Thyroid gland (tissue), 4 donors: ENCODE results near the gene GALNT9. TPM values are rescaled to one million over a fixed set of nuclear protein-coding genes. Genes with fewer than 3 reads are reported as not detected.

Source experiments
- DNase-seq, 2 donors: peaks; one replicate each; pipeline ENCODE4 v3.0.0-alpha.2; 2019
- H3K27ac ChIP-seq, 3 donors: fragments of 200-600 bp; sonication (generic); 1 replicate in 2 of 3; 2 replicates in 1 of 3; pipeline ENCODE4 v1.5.1; 2016 to 2019; ENCODE audit warnings: mild to moderate bottlenecking in 1 of 3, moderate library complexity in 1 of 3
- H3K27me3 ChIP-seq: fragments of 200-600 bp; sonication (generic); one replicate; pipeline ENCODE4 v1.5.1; 2019
- H3K36me3 ChIP-seq, 2 donors: fragments of 200-600 bp; sonication (generic); one replicate each; pipeline ENCODE4 v1.5.1; 2016 to 2019
- H3K4me1 ChIP-seq, 2 donors: fragments of 200-600 bp; sonication (generic); one replicate each; pipeline ENCODE4 v1.5.1; 2017 to 2019
- H3K4me3 ChIP-seq, 3 donors: fragments of 200-600 bp; sonication (generic); replicated peaks in 1 of 3; 1 replicate in 2 of 3; 2 replicates in 1 of 3; pipeline ENCODE4 v1.5.1; 2016; ENCODE audit warnings: mild to moderate bottlenecking in 1 of 3
- H3K9me3 ChIP-seq: fragments of 200-600 bp; sonication (generic); one replicate; pipeline ENCODE4 v1.5.1; 2017
- CTCF ChIP-seq, 6 experiments: fragments of 200-600 bp in 3 of 6; fragments of 450-650 bp in 3 of 6; sonication (generic) in 3 of 6; IDR thresholded peaks; one replicate each; pipeline ENCODE4 v1.5.1; 2016 to 2019; ENCODE audit warnings: antibody characterized with exemption in 6 of 6, mild to moderate bottlenecking in 2 of 6, inconsistent platforms in 1 of 6, moderate library complexity in 1 of 6
- POLR2A ChIP-seq, 2 donors: fragments of 450-650 bp; IDR thresholded peaks; one replicate each; pipeline ENCODE4 v1.6.1; 2017; ENCODE audit warnings: antibody characterized with exemption in 2 of 2, mild to moderate bottlenecking in 2 of 2, moderate library complexity in 1 of 2
- WGBS, 2 donors: methylation state at CpG; one replicate each; pipeline ENCODE4 v1.1.5; 2017; 5-methylcytosine and 5-hydroxymethylcytosine counted together
- intact Hi-C: fragments of 100-400 bp; cut with DNase I; formaldehyde crosslinking; loops from one replicate; pipeline ENCODE4 v1.15.1; 2023
- total RNA-seq, 4 donors: library from RNA; depleted of rRNA; stranded (reverse); fragments of >200 nt; gene quantifications; one replicate each; pipeline ENCODE4 v1.2.3, GENCODE V29; 2016

GALNT9 gene
- total RNA-seq, 4 donors from 2014 or later = 2.2 to 29.2 (median 15.9) TPM

- no peak for TF ChIP-seq POLR2A (IDR thresholded peaks at IDR 0.05)
- no peak for TF ChIP-seq CTCF (IDR thresholded peaks at IDR 0.05)
- no peak overlapping the region for H3K4me3 ChIP-seq
- no peaks in the 10 kb centered on the region for H3K4me1 ChIP-seq
- no peak overlapping the region for H3K27ac ChIP-seq
- intact Hi-C loops = no loop called here
- WGBS, 2 donors = 76 to 83% methylated on average over 20 to 22 of the region's 25 CpGs
- no peaks in the 10 kb centered on the region for H3K36me3 ChIP-seq
- no peaks in the 10 kb centered on the region for H3K27me3 ChIP-seq
- DNase-seq = no peak
- H3K9me3 ChIP-seq = no peaks in the 10 kb centered on the region
These were observed 152.4 kb downstream of the GALNT9 start for GRCh38 chr12:132176920-132177551.

- Histone ChIP-seq H3K4me3 (no peak overlapping the region), H3K9me3 (no peaks in the 10 kb centered on the region), H3K27ac (no peak overlapping the region), H3K36me3 (no peaks in the 10 kb centered on the region), H3K4me1 (no peaks in the 10 kb centered on the region), H3K27me3 (no peaks in the 10 kb centered on the region)
- DNase-seq = no peak
- intact Hi-C loops = no loop called here
- 68 to 90% methylated on average over 2 to 15 of the region's 19 CpGs for WGBS, 2 donors
- no peak for TF ChIP-seq CTCF (IDR thresholded peaks at IDR 0.05)
- no peak for TF ChIP-seq POLR2A (IDR thresholded peaks at IDR 0.05)
These were observed 152.9 kb downstream of the GALNT9 start for GRCh38 chr12:132176385-132176919.

GRCh38 chr12:132175496-132176384, 153.6 kb downstream of the GALNT9 start:
- no peaks in the 10 kb centered on the region for H3K27me3 ChIP-seq
- TF ChIP-seq POLR2A (IDR thresholded peaks at IDR 0.05) (no peak), CTCF (IDR thresholded peaks at IDR 0.05) (no peak)
- intact Hi-C loops = no loop called here
- H3K27ac ChIP-seq = no peak overlapping the region
- H3K36me3 ChIP-seq = no peaks in the 10 kb centered on the region
- WGBS, 2 donors = 76 to 85% methylated on average over 15 to 21 of the region's 35 CpGs
- no peak overlapping the region for H3K4me3 ChIP-seq
- H3K4me1 ChIP-seq = no peaks in the 10 kb centered on the region
- no peaks in the 10 kb centered on the region for H3K9me3 ChIP-seq
- no peak for DNase-seq

- intact Hi-C loops = no loop called here
- H3K9me3 ChIP-seq = no peaks in the 10 kb centered on the region
- TF ChIP-seq POLR2A (IDR thresholded peaks at IDR 0.05) (no peak), CTCF (IDR thresholded peaks at IDR 0.05) (no peak)
- no peak for DNase-seq
- H3K27me3 ChIP-seq = no peaks in the 10 kb centered on the region
- H3K4me1 ChIP-seq = no peaks in the 10 kb centered on the region
- no peak overlapping the region for H3K4me3 ChIP-seq
- WGBS, 2 donors = 50 to 60% methylated on average over 17 to 25 of the region's 25 CpGs
- H3K27ac ChIP-seq = no peak overlapping the region
- no peaks in the 10 kb centered on the region for H3K36me3 ChIP-seq
These were observed 154.4 kb downstream of the GALNT9 start for GRCh38 chr12:132174839-132175490.
